ENCODE measurements around the gene NNT.
"Not testable (repeated sequence)": the region's sequence is repeated elsewhere in the genome, so short reads cannot be mapped to it uniquely, and the experiment has no call there.

The NNT gene

GRCh38 chr5:43700601-43701000 is 97.6 kb downstream of the NNT start:
- no peak overlapping the region for H3K4me3 ChIP-seq (ENCODE audit: low read depth, low read length)
- DNase-seq (ENCODE audit: low read depth) = no peak
- no peak for TF ChIP-seq CTCF (IDR thresholded peaks at IDR 0.05; ENCODE audit: control insufficient read depth, extremely low read depth, insufficient read depth)

DNA sequence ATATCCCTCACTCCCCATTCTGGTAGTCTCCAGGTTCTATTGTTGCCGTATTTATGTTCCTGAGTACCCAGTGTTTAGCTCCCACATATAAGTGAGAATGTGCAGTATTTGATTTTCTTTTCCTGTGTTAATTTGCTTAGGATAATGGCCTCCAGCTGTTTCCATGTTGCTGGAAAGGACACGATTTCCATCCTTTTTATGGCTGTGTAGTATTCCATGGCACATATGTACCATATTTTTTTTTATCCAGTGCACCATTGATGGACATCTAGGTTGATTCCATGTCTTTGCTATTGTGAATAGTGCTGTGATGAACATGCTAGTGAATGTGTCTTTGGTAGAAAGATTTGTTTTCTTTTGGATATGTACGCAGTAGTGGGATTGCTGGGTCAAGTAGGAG is 98.2 kb downstream of the NNT start:
- no peak for DNase-seq (ENCODE audit: low read depth)
- no peak overlapping the region for H3K4me3 ChIP-seq (ENCODE audit: low read depth, low read length)
- TF ChIP-seq CTCF (IDR thresholded peaks at IDR 0.05; ENCODE audit: control insufficient read depth, extremely low read depth, insufficient read depth) = no peak

- no peak overlapping the region for H3K4me3 ChIP-seq (ENCODE audit: low read depth, low read length)
- TF ChIP-seq CTCF (IDR thresholded peaks at IDR 0.05; ENCODE audit: control insufficient read depth, extremely low read depth, insufficient read depth) = no peak
- DNase-seq (ENCODE audit: low read depth) = no peak
These were observed 99.3 kb downstream of the NNT start for GRCh38 chr5:43702293-43702692.

GRCh38 chr5:43702815-43703214 is 99.8 kb downstream of the NNT start:
- DNase-seq (ENCODE audit: low read depth) = no peak
- H3K4me3 ChIP-seq (ENCODE audit: low read depth, low read length) = no peak overlapping the region
- TF ChIP-seq CTCF (IDR thresholded peaks at IDR 0.05; ENCODE audit: control insufficient read depth, extremely low read depth, insufficient read depth) = no peak

GRCh38 chr5:43704243-43704642 is 101.3 kb downstream of the NNT start:
- H3K4me3 ChIP-seq (ENCODE audit: low read depth, low read length) = no peak overlapping the region
- TF ChIP-seq CTCF (IDR thresholded peaks at IDR 0.05; ENCODE audit: control insufficient read depth, extremely low read depth, insufficient read depth) = no peak
- DNase-seq (ENCODE audit: low read depth) = peak; percentile 21

- H3K4me3 ChIP-seq (ENCODE audit: low read depth, low read length); DNase-seq (ENCODE audit: low read depth): not testable (repeated sequence)
These were observed 103.6 kb downstream of the NNT start for GRCh38 chr5:43706576-43706975.

- no peak for DNase-seq (ENCODE audit: low read depth)
- TF ChIP-seq CTCF (IDR thresholded peaks at IDR 0.05; ENCODE audit: control insufficient read depth, extremely low read depth, insufficient read depth) = no peak
These were observed 108.5 kb downstream of the NNT start for GRCh38 chr5:43711496-43711895.

GRCh38 chr5:43712081-43712480 is 109.1 kb downstream of the NNT start:
- no peak overlapping the region for H3K4me3 ChIP-seq (ENCODE audit: low read depth, low read length)
- no peak for DNase-seq (ENCODE audit: low read depth)
- TF ChIP-seq CTCF (IDR thresholded peaks at IDR 0.05; ENCODE audit: control insufficient read depth, extremely low read depth, insufficient read depth) = no peak

More at GRCh38 chr5:43711496-43711895, 108.5 kb downstream of the NNT start:
- no peak overlapping the region for H3K4me3 ChIP-seq (ENCODE audit: low read depth, low read length)

- DNase-seq (ENCODE audit: low read depth); H3K4me3 ChIP-seq (ENCODE audit: low read depth, low read length): not testable (repeated sequence)
These were observed 116.8 kb downstream of the NNT start for GRCh38 chr5:43719783-43720182.
